ENCODE measurements around the gene PRKCH. TPM values are rescaled to one million over a fixed set of nuclear protein-coding genes. Genes with fewer than 3 reads are reported as not detected.

Gene PRKCH
- total RNA-seq, 1 donor from 2014 or later, result 19.1 TPM

GRCh38 chr14:61498811-61499210 lies 177.4 kb downstream of the PRKCH start:
- no peaks in the 10 kb centered on the region for H3K36me3 Mint-ChIP-seq
- no peak for TF ChIP-seq CTCF (conservative IDR thresholded peaks at IDR 0.05)
- H3K9me3 Mint-ChIP-seq, result no peaks in the 10 kb centered on the region
- no peak overlapping the region for H3K4me3 Mint-ChIP-seq
- no peak for DNase-seq (ENCODE audit: extremely low spot score, unreplicated experiment)
- H3K27ac Mint-ChIP-seq, result no peak overlapping the region
- no peaks in the 10 kb centered on the region for H3K27me3 Mint-ChIP-seq
- peaks cover 17% of the 10 kb centered on the region for H3K4me1 Mint-ChIP-seq (ENCODE audit: unreplicated experiment)

GRCh38 chr14:61499991-61500390 lies 178.6 kb downstream of the PRKCH start:
- no peak for TF ChIP-seq CTCF (conservative IDR thresholded peaks at IDR 0.05)
- H3K36me3 Mint-ChIP-seq, result no peaks in the 10 kb centered on the region
- no peak for DNase-seq (ENCODE audit: extremely low spot score, unreplicated experiment)

GRCh38 chr14:61501714-61502458 lies 180.5 kb downstream of the PRKCH start:
- H3K27me3 Mint-ChIP-seq, result no peaks in the 10 kb centered on the region
- no peak for DNase-seq (ENCODE audit: extremely low spot score, unreplicated experiment)
- TF ChIP-seq CTCF (conservative IDR thresholded peaks at IDR 0.05), result no peak
- H3K4me3 Mint-ChIP-seq, result no peak overlapping the region
- H3K36me3 Mint-ChIP-seq, result peaks cover 4% of the 10 kb centered on the region
- H3K9me3 Mint-ChIP-seq, result no peaks in the 10 kb centered on the region
- H3K27ac Mint-ChIP-seq, result no peak overlapping the region
- peaks cover 17% of the 10 kb centered on the region for H3K4me1 Mint-ChIP-seq (ENCODE audit: unreplicated experiment)

More at GRCh38 chr14:61499991-61500390, 178.6 kb downstream of the PRKCH start:
- H3K4me1 Mint-ChIP-seq (ENCODE audit: unreplicated experiment), result peaks cover 17% of the 10 kb centered on the region
- H3K9me3 Mint-ChIP-seq, result no peaks in the 10 kb centered on the region
- no peak overlapping the region for H3K27ac Mint-ChIP-seq
- no peak overlapping the region for H3K4me3 Mint-ChIP-seq
- no peaks in the 10 kb centered on the region for H3K27me3 Mint-ChIP-seq

- TF ChIP-seq CTCF (conservative IDR thresholded peaks at IDR 0.05), result no peak
- peaks cover 4% of the 10 kb centered on the region for H3K36me3 Mint-ChIP-seq
- H3K9me3 Mint-ChIP-seq, result no peaks in the 10 kb centered on the region
- H3K4me3 Mint-ChIP-seq, result no peak overlapping the region
- no peak for DNase-seq (ENCODE audit: extremely low spot score, unreplicated experiment)
- H3K27ac Mint-ChIP-seq, result no peak overlapping the region
- H3K4me1 Mint-ChIP-seq (ENCODE audit: unreplicated experiment), result peaks cover 17% of the 10 kb centered on the region
- H3K27me3 Mint-ChIP-seq, result no peaks in the 10 kb centered on the region
Measured at GRCh38 chr14:61502459-61503093, 181.2 kb downstream of the PRKCH start.

- no peaks in the 10 kb centered on the region for H3K9me3 Mint-ChIP-seq
- peaks cover 17% of the 10 kb centered on the region for H3K4me1 Mint-ChIP-seq (ENCODE audit: unreplicated experiment)
- no peak overlapping the region for H3K4me3 Mint-ChIP-seq
- peak overlapping the region; percentile 29 for H3K27ac Mint-ChIP-seq
- TF ChIP-seq CTCF (conservative IDR thresholded peaks at IDR 0.05), result no peak
- H3K36me3 Mint-ChIP-seq, result peaks cover 4% of the 10 kb centered on the region
- DNase-seq (ENCODE audit: extremely low spot score, unreplicated experiment), result no peak
- H3K27me3 Mint-ChIP-seq, result no peaks in the 10 kb centered on the region
Measured at GRCh38 chr14:61503167-61503801, 181.9 kb downstream of the PRKCH start.

Measured in type B pancreatic cell (in vitro differentiated cells).